GM12878 (cell line): ENCODE results near the gene CHRNA5. TPM values are rescaled to one million over a fixed set of nuclear protein-coding genes. Genes with fewer than 3 reads are reported as not detected.

Source experiments
- ATAC-seq: fragments of 200-7000 bp; cut with Tn5 transposase; 3 replicates; pipeline ENCODE4 v1.9.1; 2020; ENCODE audit warnings: mild to moderate bottlenecking, moderate library complexity
- BruUV-seq: library from RNA; stranded (reverse); fragments of 400-500 nt; replicated peaks from 2 replicates; lab custom pipeline; 2021; lab: Mats Ljungman, UMichigan
- CTCF ChIA-PET: fragments of 300-600 bp; sonication (Branson Sonifier 250); formaldehyde crosslinking; extraction: SDS; loops from one replicate; lab custom pipeline; 2021; ENCODE audit warnings: inconsistent platforms; lab: Yijun Ruan, JAX
- POLR2A ChIA-PET: fragments of 350-600 bp; formaldehyde crosslinking; extraction: SDS; loops from one replicate; lab custom pipeline; 2021; ENCODE audit warnings: inconsistent platforms; lab: Charles Lee
- RAD21 ChIA-PET: fragments of 300-600 bp; sonication (Branson Sonifier 250); formaldehyde crosslinking; loops from one replicate; lab custom pipeline; 2023; ENCODE audit warnings: antibody characterized with exemption; ENCODE audit not compliant: unreplicated experiment; lab: Charles Lee
- SMC1A ChIA-PET: fragments of 300-600 bp; sonication (Branson Sonifier 250); formaldehyde crosslinking; loops from one replicate; lab custom pipeline; 2023; ENCODE audit not compliant: unreplicated experiment, uncharacterized antibody; lab: Charles Lee
- DNase-seq: peaks from one replicate; pipeline ENCODE4 v3.0.0-alpha.2; 2011; ENCODE audit warnings: low read depth, low spot score
- FAIRE-seq: peaks from 3 replicates; lab custom pipeline; 2011; peaks lifted over from hg19 to GRCh38; lab: Jason Lieb, UNC
- H2AFZ ChIP-seq: 2 replicates; pipeline ENCODE4 v1.6.0; 2011; ENCODE audit warnings: low read depth, low read length, control low read depth; ENCODE audit not compliant: control insufficient read depth
- H3K27ac ChIP-seq: 2 replicates; pipeline ENCODE4 v1.5.1; 2011; ENCODE audit warnings: control low read depth; ENCODE audit not compliant: control insufficient read depth, insufficient read depth
- H3K27me3 ChIP-seq, 2 experiments: replicated peaks in 1 of 2; 2 replicates each; pipeline versions ENCODE4 v1.6.0 to v1.6.1; 2011; ENCODE audit warnings: low read length in 1 of 2; ENCODE audit not compliant: control insufficient read depth in 2 of 2, insufficient read depth in 2 of 2
- H3K36me3 ChIP-seq, 2 experiments: 2 replicates each; pipeline ENCODE4 v1.5.1; 2011; ENCODE audit warnings: low read length in 1 of 2; ENCODE audit not compliant: control insufficient read depth in 2 of 2, insufficient read depth in 2 of 2
- H3K4me1 ChIP-seq: 2 replicates; pipeline ENCODE4 v1.6.1; 2011; ENCODE audit warnings: mild to moderate bottlenecking, low read length, moderate library complexity, mixed read lengths; ENCODE audit not compliant: control insufficient read depth, insufficient read depth
- H3K4me2 ChIP-seq: 2 replicates; pipeline ENCODE4 v1.6.0; 2011; ENCODE audit warnings: control low read depth; ENCODE audit not compliant: control insufficient read depth, insufficient read depth
- H3K4me3 ChIP-seq: fragments of 200-600 bp; sonication (generic); 2 replicates; pipeline ENCODE4 v1.5.1; 2016
- H3K79me2 ChIP-seq: 2 replicates; pipeline ENCODE4 v1.6.0; 2011; ENCODE audit warnings: low read length; ENCODE audit not compliant: control insufficient read depth, insufficient read depth
- H3K9ac ChIP-seq: 2 replicates; pipeline ENCODE4 v1.8.0; 2011; ENCODE audit warnings: low read length, control low read depth, mixed read lengths; ENCODE audit not compliant: control insufficient read depth, insufficient read depth
- H3K9me3 ChIP-seq: replicated peaks from 3 replicates; pipeline ENCODE4 v1.5.1; 2011; ENCODE audit warnings: mild to moderate bottlenecking, low read length; ENCODE audit not compliant: control insufficient read depth, insufficient read depth
- H4K20me1 ChIP-seq: 2 replicates; pipeline ENCODE4 v1.6.0; 2011; ENCODE audit not compliant: control insufficient read depth, insufficient read depth
- CHD1 ChIP-seq: IDR thresholded peaks from 2 replicates; pipeline ENCODE4 v1.6.1; 2012; ENCODE audit warnings: low read depth, low read length, improper control_type of control experiment
- DPF2 ChIP-seq: fragments of 450-650 bp; IDR thresholded peaks from 2 replicates; pipeline ENCODE4 v1.6.1; 2017; ENCODE audit warnings: mild to moderate bottlenecking
- JUND ChIP-seq: IDR thresholded peaks from 2 replicates; pipeline ENCODE4 v1.6.1; 2012; ENCODE audit warnings: low read depth, mild to moderate bottlenecking, low read length, improper control_type of control experiment, moderate library complexity
- NFYA ChIP-seq: IDR thresholded peaks from 2 replicates; pipeline ENCODE4 v1.6.1; 2011; ENCODE audit warnings: low read depth, mild to moderate bottlenecking, low read length, improper control_type of control experiment, borderline replicate concordance
- NFYB ChIP-seq: IDR thresholded peaks from 2 replicates; pipeline ENCODE4 v1.6.1; 2011; ENCODE audit warnings: low read depth, mild to moderate bottlenecking, low read length, improper control_type of control experiment, moderate library complexity; ENCODE audit not compliant: insufficient read depth
- PML ChIP-seq: IDR thresholded peaks from 2 replicates; pipeline ENCODE4 v1.6.1; 2012; ENCODE audit warnings: low read length, inconsistent platforms
- STAT3 ChIP-seq: IDR thresholded peaks from 2 replicates; pipeline ENCODE4 v1.6.1; 2011; ENCODE audit warnings: low read depth, low read length, improper control_type of control experiment
- WRNIP1 ChIP-seq: IDR thresholded peaks from 2 replicates; pipeline ENCODE4 v1.6.1; 2011; ENCODE audit warnings: low read depth, low read length, improper control_type of control experiment, borderline replicate concordance
- ZNF24 ChIP-seq: fragments of 450-650 bp; IDR thresholded peaks from 2 replicates; pipeline ENCODE4 v1.6.1; 2017; ENCODE audit warnings: antibody characterized with exemption, mild to moderate bottlenecking
- WGBS: methylation state at CpG from one replicate; pipeline ENCODE4 v1.1.6; 2016; ENCODE audit warnings: low lambda C conversion rate; ENCODE audit not compliant: insufficient replicate concordance, insufficient coverage; ENCODE audit errors: missing lambda C conversion rate; 5-methylcytosine and 5-hydroxymethylcytosine counted together
- in situ Hi-C: fragments of 300-500 bp; cut with MboI; formaldehyde crosslinking; loops from 9 replicates; pipeline ENCODE4 v1.14.3; 2018; ENCODE audit warnings: mixed read lengths
- intact Hi-C: fragments of 100-400 bp; cut with micrococcal nuclease; formaldehyde crosslinking; loops from one replicate; pipeline ENCODE4 v1.14.2; 2022; ENCODE audit not compliant: unreplicated experiment
- polyA plus RNA-seq, 11 experiments: library from polyadenylated mRNA; depleted of rRNA in 4 of 11; unstranded in 6 of 11; stranded (reverse) in 5 of 11; fragments of >200 nt; fragmentation: Nextera tagmentation in 4 of 11; fragmentation: Illumina TruSeq in 1 of 11; extraction: Ambion mirVana in 4 of 11; extraction: Trizol in 1 of 11; gene quantifications; 1 replicate in 1 of 11; 2 replicates in 10 of 11; pipeline versions ENCODE4 v1.2.1 to v1.2.3, GENCODE V29; 2011 to 2016; ENCODE audit warnings: inconsistent platforms in 2 of 11, missing spikeins in 2 of 11, low read depth in 1 of 11
- total RNA-seq, 4 experiments: library from RNA; depleted of rRNA in 3 of 4; stranded (reverse); fragments of >200 nt in 3 of 4; fragmentation: Illumina TruSeq in 1 of 4; extraction: Trizol in 1 of 4; gene quantifications; 2 replicates each; pipeline versions ENCODE4 v1.2.1 to v1.2.3, GENCODE V29; 2013 to 2021
- TF ChIP-seq, protein P1 (sequence below): fragments of 450-650 bp; formaldehyde crosslinking; IDR thresholded peaks from 2 replicates; pipeline ENCODE4 v1.4.0; 2022; ENCODE audit warnings: mild to moderate bottlenecking, moderate library complexity
- TF ChIP-seq, protein P2 (sequence below): IDR thresholded peaks from 2 replicates; pipeline ENCODE4 v1.6.1; 2012; ENCODE audit warnings: improper control_type of control experiment, low read depth, low read length; ENCODE audit not compliant: insufficient replicate concordance
- TF ChIP-seq, protein P3 (sequence below): fragments of 450-650 bp; IDR thresholded peaks from 2 replicates; pipeline ENCODE4 v1.6.1; 2018; ENCODE audit warnings: mild to moderate bottlenecking, low read depth, moderate library complexity; ENCODE audit not compliant: partially characterized antibody

Gene CHRNA5
- total and polyA plus RNA-seq, 10 of the 15 experiments (the other 5 are each of a cell fraction or from before 2014, with no cell fraction given): 0.74 to 21.4 (median 12.7) TPM

DNA sequence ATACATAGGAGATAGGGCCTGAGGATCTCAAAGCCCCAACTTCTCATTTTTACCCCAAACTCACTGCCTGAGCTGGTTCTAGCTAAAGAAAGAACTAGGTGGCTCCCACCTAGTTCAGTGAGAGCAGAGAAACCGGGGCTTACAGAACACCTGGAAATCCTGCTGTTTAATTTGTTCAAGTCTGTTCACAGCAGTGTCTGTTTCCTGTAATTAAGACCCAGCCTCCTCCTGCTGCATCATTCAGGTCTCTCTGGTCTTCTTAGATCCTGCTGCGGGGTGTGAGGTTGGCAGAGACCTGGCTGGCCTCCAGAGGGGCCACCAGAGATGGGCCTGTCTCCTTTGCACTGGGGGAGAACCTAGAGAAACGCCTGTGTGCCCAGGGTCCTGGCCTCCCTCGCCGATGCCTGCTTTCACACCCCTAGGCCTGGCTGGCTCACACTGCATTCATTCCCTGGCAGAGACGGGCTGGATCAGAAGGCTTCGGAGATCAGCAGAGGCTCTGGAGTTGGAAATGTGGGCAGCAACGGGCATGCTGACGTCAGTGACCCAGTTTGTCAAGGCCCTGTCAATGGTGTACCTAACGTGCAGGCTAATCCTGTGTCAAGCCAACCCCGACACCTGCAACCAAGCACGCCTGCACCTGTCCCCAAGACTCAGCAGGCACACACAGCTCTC, 60.4 kb downstream of the CHRNA5 start:
- in situ Hi-C loops: no loop called here
- TF ChIP-seq STAT3: no peak
- TF ChIP-seq WRNIP1: no peak
- no peak for TF ChIP-seq NFYB
- TF ChIP-seq, protein P1, sequence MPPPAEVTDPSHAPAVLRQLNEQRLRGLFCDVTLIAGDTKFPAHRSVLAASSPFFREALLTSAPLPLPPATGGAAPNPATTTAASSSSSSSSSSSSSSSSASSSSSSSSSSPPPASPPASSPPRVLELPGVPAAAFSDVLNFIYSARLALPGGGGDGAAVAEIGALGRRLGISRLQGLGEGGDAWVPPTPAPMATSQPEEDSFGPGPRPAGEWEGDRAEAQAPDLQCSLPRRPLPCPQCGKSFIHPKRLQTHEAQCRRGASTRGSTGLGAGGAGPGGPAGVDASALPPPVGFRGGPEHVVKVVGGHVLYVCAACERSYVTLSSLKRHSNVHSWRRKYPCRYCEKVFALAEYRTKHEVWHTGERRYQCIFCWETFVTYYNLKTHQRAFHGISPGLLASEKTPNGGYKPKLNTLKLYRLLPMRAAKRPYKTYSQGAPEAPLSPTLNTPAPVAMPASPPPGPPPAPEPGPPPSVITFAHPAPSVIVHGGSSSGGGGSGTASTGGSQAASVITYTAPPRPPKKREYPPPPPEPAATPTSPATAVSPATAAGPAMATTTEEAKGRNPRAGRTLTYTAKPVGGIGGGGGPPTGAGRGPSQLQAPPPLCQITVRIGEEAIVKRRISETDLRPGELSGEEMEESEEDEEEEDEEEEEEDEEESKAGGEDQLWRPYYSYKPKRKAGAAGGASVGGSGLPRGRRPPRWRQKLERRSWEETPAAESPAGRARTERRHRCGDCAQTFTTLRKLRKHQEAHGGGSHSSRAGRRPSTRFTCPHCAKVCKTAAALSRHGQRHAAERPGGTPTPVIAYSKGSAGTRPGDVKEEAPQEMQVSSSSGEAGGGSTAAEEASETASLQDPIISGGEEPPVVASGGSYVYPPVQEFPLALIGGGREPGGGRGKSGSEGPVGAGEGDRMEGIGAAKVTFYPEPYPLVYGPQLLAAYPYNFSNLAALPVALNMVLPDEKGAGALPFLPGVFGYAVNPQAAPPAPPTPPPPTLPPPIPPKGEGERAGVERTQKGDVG (CRISPR knock-in tag): no peak
- no peak for TF ChIP-seq JUND
- no peak for TF ChIP-seq PML
- TF ChIP-seq, protein P2, sequence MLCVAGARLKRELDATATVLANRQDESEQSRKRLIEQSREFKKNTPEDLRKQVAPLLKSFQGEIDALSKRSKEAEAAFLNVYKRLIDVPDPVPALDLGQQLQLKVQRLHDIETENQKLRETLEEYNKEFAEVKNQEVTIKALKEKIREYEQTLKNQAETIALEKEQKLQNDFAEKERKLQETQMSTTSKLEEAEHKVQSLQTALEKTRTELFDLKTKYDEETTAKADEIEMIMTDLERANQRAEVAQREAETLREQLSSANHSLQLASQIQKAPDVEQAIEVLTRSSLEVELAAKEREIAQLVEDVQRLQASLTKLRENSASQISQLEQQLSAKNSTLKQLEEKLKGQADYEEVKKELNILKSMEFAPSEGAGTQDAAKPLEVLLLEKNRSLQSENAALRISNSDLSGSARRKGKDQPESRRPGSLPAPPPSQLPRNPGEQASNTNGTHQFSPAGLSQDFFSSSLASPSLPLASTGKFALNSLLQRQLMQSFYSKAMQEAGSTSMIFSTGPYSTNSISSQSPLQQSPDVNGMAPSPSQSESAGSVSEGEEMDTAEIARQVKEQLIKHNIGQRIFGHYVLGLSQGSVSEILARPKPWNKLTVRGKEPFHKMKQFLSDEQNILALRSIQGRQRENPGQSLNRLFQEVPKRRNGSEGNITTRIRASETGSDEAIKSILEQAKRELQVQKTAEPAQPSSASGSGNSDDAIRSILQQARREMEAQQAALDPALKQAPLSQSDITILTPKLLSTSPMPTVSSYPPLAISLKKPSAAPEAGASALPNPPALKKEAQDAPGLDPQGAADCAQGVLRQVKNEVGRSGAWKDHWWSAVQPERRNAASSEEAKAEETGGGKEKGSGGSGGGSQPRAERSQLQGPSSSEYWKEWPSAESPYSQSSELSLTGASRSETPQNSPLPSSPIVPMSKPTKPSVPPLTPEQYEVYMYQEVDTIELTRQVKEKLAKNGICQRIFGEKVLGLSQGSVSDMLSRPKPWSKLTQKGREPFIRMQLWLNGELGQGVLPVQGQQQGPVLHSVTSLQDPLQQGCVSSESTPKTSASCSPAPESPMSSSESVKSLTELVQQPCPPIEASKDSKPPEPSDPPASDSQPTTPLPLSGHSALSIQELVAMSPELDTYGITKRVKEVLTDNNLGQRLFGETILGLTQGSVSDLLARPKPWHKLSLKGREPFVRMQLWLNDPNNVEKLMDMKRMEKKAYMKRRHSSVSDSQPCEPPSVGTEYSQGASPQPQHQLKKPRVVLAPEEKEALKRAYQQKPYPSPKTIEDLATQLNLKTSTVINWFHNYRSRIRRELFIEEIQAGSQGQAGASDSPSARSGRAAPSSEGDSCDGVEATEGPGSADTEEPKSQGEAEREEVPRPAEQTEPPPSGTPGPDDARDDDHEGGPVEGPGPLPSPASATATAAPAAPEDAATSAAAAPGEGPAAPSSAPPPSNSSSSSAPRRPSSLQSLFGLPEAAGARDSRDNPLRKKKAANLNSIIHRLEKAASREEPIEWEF: no peak
- TF ChIP-seq ZNF24: no peak
- no peak for TF ChIP-seq DPF2
- TF ChIP-seq CHD1: no peak
- TF ChIP-seq, protein P3, sequence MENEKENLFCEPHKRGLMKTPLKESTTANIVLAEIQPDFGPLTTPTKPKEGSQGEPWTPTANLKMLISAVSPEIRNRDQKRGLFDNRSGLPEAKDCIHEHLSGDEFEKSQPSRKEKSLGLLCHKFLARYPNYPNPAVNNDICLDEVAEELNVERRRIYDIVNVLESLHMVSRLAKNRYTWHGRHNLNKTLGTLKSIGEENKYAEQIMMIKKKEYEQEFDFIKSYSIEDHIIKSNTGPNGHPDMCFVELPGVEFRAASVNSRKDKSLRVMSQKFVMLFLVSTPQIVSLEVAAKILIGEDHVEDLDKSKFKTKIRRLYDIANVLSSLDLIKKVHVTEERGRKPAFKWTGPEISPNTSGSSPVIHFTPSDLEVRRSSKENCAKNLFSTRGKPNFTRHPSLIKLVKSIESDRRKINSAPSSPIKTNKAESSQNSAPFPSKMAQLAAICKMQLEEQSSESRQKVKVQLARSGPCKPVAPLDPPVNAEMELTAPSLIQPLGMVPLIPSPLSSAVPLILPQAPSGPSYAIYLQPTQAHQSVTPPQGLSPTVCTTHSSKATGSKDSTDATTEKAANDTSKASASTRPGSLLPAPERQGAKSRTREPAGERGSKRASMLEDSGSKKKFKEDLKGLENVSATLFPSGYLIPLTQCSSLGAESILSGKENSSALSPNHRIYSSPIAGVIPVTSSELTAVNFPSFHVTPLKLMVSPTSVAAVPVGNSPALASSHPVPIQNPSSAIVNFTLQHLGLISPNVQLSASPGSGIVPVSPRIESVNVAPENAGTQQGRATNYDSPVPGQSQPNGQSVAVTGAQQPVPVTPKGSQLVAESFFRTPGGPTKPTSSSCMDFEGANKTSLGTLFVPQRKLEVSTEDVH: no peak
- TF ChIP-seq NFYA: no peak

More for the DNA sequence above, 60.4 kb downstream of the CHRNA5 start:
- CTCF ChIA-PET: no interaction called here
- no peak overlapping the region for H3K9ac ChIP-seq
- H3K79me2 ChIP-seq: no peaks in the 10 kb centered on the region
- ATAC-seq (no peak), FAIRE-seq (no peak), DNase-seq (no peak)
- H3K4me1 ChIP-seq: no peaks in the 10 kb centered on the region
- no peak overlapping the region for H2AFZ ChIP-seq
- no peaks in the 10 kb centered on the region for H3K36me3 ChIP-seq
- H3K4me2 ChIP-seq: no peak overlapping the region
- BruUV-seq: no TSS peak
- RAD21 ChIA-PET: no interaction called here
- no peak overlapping the region for H3K27ac ChIP-seq
- intact Hi-C loops: no loop called here
- no peaks in the 10 kb centered on the region for H3K9me3 ChIP-seq
- H3K4me3 ChIP-seq: no peak overlapping the region
- SMC1A ChIA-PET: no interaction called here
- POLR2A ChIA-PET: no interaction called here
- H3K27me3 ChIP-seq: peaks cover 0 to 3% of the 10 kb centered on the region in 2 experiments; a peak in 2 of 4 replicates
- no peaks in the 10 kb centered on the region for H4K20me1 ChIP-seq
- 24% methylated on average over 12 of the region's 12 CpGs for WGBS
